HUES64 (cell line): ENCODE measurements around the gene LINGO4. TPM values are rescaled to one million over a fixed set of nuclear protein-coding genes. Genes with fewer than 3 reads are reported as not detected.

Source experiments
- H3K27ac ChIP-seq: 2 replicates; pipeline ENCODE4 v1.7.0; 2013; ENCODE audit warnings: low read depth, low read length, inconsistent platforms
- H3K27me3 ChIP-seq: 2 replicates; pipeline ENCODE4 v1.6.1; 2013; ENCODE audit warnings: mild to moderate bottlenecking, low read length; ENCODE audit not compliant: insufficient read depth
- H3K36me3 ChIP-seq: 2 replicates; pipeline ENCODE4 v1.6.1; 2013; ENCODE audit warnings: mild to moderate bottlenecking, low read length; ENCODE audit not compliant: insufficient read depth
- H3K4me1 ChIP-seq: 2 replicates; pipeline ENCODE4 v1.6.1; 2013; ENCODE audit warnings: mild to moderate bottlenecking, low read length, moderate library complexity; ENCODE audit not compliant: insufficient read depth
- H3K4me3 ChIP-seq: 2 replicates; pipeline ENCODE4 v1.5.1; 2013; ENCODE audit warnings: mild to moderate bottlenecking, low read length, moderate library complexity
- H3K9ac ChIP-seq: 2 replicates; pipeline ENCODE4 v1.6.1; 2013; ENCODE audit warnings: mild to moderate bottlenecking, low read depth, low read length
- H3K9me3 ChIP-seq: 2 replicates; pipeline ENCODE4 v1.6.1; 2013; ENCODE audit warnings: low read depth, low read length; ENCODE audit not compliant: insufficient read depth
- WGBS: fragments of 150-250, 120-280 bp; methylation state at CpG from one replicate; pipeline ENCODE4 v1.1.7; 2013; ENCODE audit warnings: missing lambda C conversion rate; 5-methylcytosine and 5-hydroxymethylcytosine counted together
- polyA plus RNA-seq, 2 experiments: library from polyadenylated mRNA; stranded (reverse); fragments of 50-300 nt; gene quantifications; one replicate each; pipeline ENCODE4 v1.2.3, GENCODE V29; 2013

LINGO4 gene, protein sequence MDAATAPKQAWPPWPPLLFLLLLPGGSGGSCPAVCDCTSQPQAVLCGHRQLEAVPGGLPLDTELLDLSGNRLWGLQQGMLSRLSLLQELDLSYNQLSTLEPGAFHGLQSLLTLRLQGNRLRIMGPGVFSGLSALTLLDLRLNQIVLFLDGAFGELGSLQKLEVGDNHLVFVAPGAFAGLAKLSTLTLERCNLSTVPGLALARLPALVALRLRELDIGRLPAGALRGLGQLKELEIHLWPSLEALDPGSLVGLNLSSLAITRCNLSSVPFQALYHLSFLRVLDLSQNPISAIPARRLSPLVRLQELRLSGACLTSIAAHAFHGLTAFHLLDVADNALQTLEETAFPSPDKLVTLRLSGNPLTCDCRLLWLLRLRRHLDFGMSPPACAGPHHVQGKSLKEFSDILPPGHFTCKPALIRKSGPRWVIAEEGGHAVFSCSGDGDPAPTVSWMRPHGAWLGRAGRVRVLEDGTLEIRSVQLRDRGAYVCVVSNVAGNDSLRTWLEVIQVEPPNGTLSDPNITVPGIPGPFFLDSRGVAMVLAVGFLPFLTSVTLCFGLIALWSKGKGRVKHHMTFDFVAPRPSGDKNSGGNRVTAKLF
- not detected for polyA plus RNA-seq (2013, experiment 1 of 2)
- not detected for polyA plus RNA-seq (2013, experiment 2 of 2)

GRCh38 chr1:151805066-151805820 lies at the start of gene LINGO4:
Gene LINGO4, minus strand, starts transcription at chr1:151805419. Its CDS starts 2,715 bp downstream, at chr1:151802704.
- H3K9ac ChIP-seq: no peak within 1 kb of the TSS
- no peaks in the 10 kb centered on the region for H3K27me3 ChIP-seq
- WGBS: 89% methylated on average over 12 of the region's 12 CpGs
- H3K27ac ChIP-seq: no peak within 1 kb of the TSS
- peaks cover 7% of the 10 kb centered on the region for H3K4me1 ChIP-seq
- H3K36me3 ChIP-seq: no peaks in the 10 kb centered on the region
- H3K4me3 ChIP-seq: no peak within 1 kb of the TSS
- no peaks in the 10 kb centered on the region for H3K9me3 ChIP-seq

GRCh38 chr1:151854658-151855057 lies 49.4 kb upstream of the LINGO4 start:
- no peaks in the 10 kb centered on the region for H3K36me3 ChIP-seq
- peaks cover 33% of the 10 kb centered on the region for H3K27me3 ChIP-seq
- H3K9me3 ChIP-seq: no peaks in the 10 kb centered on the region
- no peak overlapping the region for H3K27ac ChIP-seq
- WGBS: 94% methylated on average over 7 of the region's 7 CpGs
- H3K4me3 ChIP-seq: no peak overlapping the region
- no peak overlapping the region for H3K9ac ChIP-seq
- 0 out of 2 replicates have a peak, but pooled peaks cover 1% of the 10 kb centered on the region for H3K4me1 ChIP-seq

DNA sequence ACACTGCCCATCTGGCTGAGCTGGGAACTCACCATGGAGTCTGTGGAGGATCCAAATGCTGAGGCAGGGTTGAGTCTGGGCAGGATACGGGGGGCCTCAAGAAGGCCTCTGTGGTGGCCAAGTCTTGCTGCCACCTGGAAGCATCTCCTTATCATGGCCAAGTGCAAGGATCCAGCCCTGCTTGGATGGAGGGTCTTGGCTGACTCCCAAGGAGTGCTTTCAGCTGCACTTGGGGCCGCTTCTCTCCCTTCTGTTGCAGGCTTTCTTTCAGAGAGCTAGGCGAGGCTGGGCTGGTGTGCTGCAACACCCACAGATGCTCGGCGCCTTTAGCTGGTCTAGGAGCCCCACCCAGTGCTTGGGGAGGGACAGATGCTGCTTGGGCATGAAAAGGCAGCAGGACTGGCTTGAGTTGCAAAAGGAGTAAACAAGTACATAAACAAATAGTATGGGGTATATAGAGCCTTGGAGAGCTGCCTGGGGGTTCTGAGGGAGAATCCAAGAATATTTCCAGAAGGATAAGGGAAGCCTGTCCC lies 48.3 kb upstream of the LINGO4 start, which contains the start of gene THEM5:
THEM5 (minus strand) TSS at position 302 of the 533 bp plus-strand sequence; CDS start at position 155, 147 bp downstream.
- Histone ChIP-seq H3K4me3 (no peak within 1 kb of the TSS), H3K27ac (no peak within 1 kb of the TSS), H3K9ac (no peak within 1 kb of the TSS), H3K27me3 (peaks cover 21% of the 10 kb centered on the region), H3K36me3 (no peaks in the 10 kb centered on the region), H3K9me3 (no peaks in the 10 kb centered on the region), H3K4me1 (no peaks in the 10 kb centered on the region)
- WGBS: 91% methylated on average over 5 of the region's 5 CpGs

- 97% methylated on average over 4 of the region's 4 CpGs for WGBS
- no peaks in the 10 kb centered on the region for H3K36me3 ChIP-seq
- H3K9me3 ChIP-seq: no peaks in the 10 kb centered on the region
These were observed 47.5 kb upstream of the LINGO4 start for GRCh38 chr1:151852733-151853132.

DNA sequence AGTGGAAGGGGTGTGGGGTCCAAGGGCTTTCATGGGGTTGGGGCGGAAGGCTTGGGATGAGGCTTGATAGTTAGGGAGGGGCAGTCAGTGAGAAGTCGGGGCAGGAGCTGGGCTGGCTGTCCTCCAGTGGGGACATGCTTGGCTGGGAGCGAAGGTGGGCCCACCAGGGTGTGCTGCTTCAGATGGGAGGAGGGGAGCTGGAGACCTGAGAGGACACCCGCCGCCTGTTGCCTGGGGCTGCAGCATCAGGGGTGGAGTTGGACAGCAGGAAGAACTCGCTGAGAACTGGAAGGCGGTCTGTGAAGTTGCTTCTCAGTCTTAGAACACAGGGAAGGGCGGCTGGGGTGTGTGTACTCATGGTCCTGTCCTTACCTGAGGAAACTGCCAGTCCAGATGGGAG lies 46.7 kb upstream of the LINGO4 start:
- Histone ChIP-seq H3K9me3 (no peaks in the 10 kb centered on the region), H3K9ac (no peak overlapping the region), H3K27me3 (peaks cover 7% of the 10 kb centered on the region), H3K4me1 (peaks cover under 1% of the 10 kb centered on the region; the same call in 1 of the 2 replicates), H3K27ac (no peak overlapping the region), H3K36me3 (no peaks in the 10 kb centered on the region), H3K4me3 (no peak overlapping the region)
- 80% methylated on average over 8 of the region's 8 CpGs for WGBS

More at GRCh38 chr1:151852733-151853132, 47.5 kb upstream of the LINGO4 start:
- Histone ChIP-seq H3K27me3 (peaks cover 14% of the 10 kb centered on the region), H3K9ac (no peak overlapping the region), H3K4me3 (no peak overlapping the region), H3K4me1 (no peaks in the 10 kb centered on the region), H3K27ac (no peak overlapping the region)

- Histone ChIP-seq H3K36me3 (no peaks in the 10 kb centered on the region), H3K27me3 (peaks cover 7% of the 10 kb centered on the region), H3K9me3 (no peaks in the 10 kb centered on the region), H3K4me1 (peaks cover 10% of the 10 kb centered on the region), H3K27ac (no peak overlapping the region), H3K4me3 (no peak overlapping the region), H3K9ac (no peak overlapping the region)
These were observed 44.7 kb upstream of the LINGO4 start for GRCh38 chr1:151849871-151850270.

GRCh38 chr1:151849126-151849525 lies 43.9 kb upstream of the LINGO4 start:
- no peak overlapping the region for H3K9ac ChIP-seq
- peaks cover 14% of the 10 kb centered on the region for H3K4me1 ChIP-seq
- no peak overlapping the region for H3K27ac ChIP-seq
- H3K36me3 ChIP-seq: no peaks in the 10 kb centered on the region
- WGBS: 98% methylated on average over 3 of the region's 3 CpGs
- H3K9me3 ChIP-seq: no peaks in the 10 kb centered on the region
- H3K27me3 ChIP-seq: peaks cover 7% of the 10 kb centered on the region
- H3K4me3 ChIP-seq: no peak overlapping the region

- 79% methylated on average over 11 of the region's 11 CpGs for WGBS
These were observed 42.8 kb upstream of the LINGO4 start for GRCh38 chr1:151847867-151848596.

GRCh38 chr1:151846686-151847237 lies 41.5 kb upstream of the LINGO4 start:
- 77% methylated on average over 8 of the region's 8 CpGs for whole genome bisulfite sequencing
- H3K9me3 ChIP-seq: no peaks in the 10 kb centered on the region
- H3K27ac ChIP-seq: peak overlapping the region; percentile 1; the same call in 1 of the 2 replicates
- H3K36me3 ChIP-seq: no peaks in the 10 kb centered on the region
- H3K9ac ChIP-seq: no peak overlapping the region
- H3K27me3 ChIP-seq: no peaks in the 10 kb centered on the region; the same call in 1 of the 2 replicates
- H3K4me3 ChIP-seq: no peak overlapping the region
- peaks cover 14% of the 10 kb centered on the region for H3K4me1 ChIP-seq

More at GRCh38 chr1:151847867-151848596, 42.8 kb upstream of the LINGO4 start:
- Histone ChIP-seq H3K9ac (no peak overlapping the region), H3K4me1 (peaks cover 14% of the 10 kb centered on the region), H3K9me3 (no peaks in the 10 kb centered on the region), H3K27me3 (peaks cover 5% of the 10 kb centered on the region), H3K27ac (no peak overlapping the region), H3K4me3 (no peak overlapping the region), H3K36me3 (no peaks in the 10 kb centered on the region)

GRCh38 chr1:151846062-151846568 lies 40.9 kb upstream of the LINGO4 start:
- Histone ChIP-seq H3K4me1 (peaks cover 14% of the 10 kb centered on the region), H3K9me3 (no peaks in the 10 kb centered on the region), H3K27ac (peak overlapping the region; percentile 27; the same call in 1 of the 2 replicates), H3K27me3 (peaks cover under 1% of the 10 kb centered on the region), H3K4me3 (no peak overlapping the region), H3K36me3 (no peaks in the 10 kb centered on the region), H3K9ac (no peak overlapping the region)
- 46% methylated on average over 6 of the region's 6 CpGs for WGBS
